GM23338 (cell line): ENCODE results near the gene METTL22. TPM values are rescaled to one million over a fixed set of nuclear protein-coding genes. Genes with fewer than 3 reads are reported as not detected.

ENCODE experiments used
- ATAC-seq: fragments of 200-7000 bp; cut with Tn5 transposase; 3 replicates; pipeline ENCODE4 v1.9.1; 2020
- DNase-seq: peaks from one replicate; pipeline ENCODE4 v3.0.0-alpha.2; 2015; ENCODE audit warnings: low spot score
- H2AFZ ChIP-seq: fragments of 200-600 bp; sonication (generic); 2 replicates; pipeline ENCODE4 v1.8.0; 2016; ENCODE audit warnings: antibody characterized with exemption, mild to moderate bottlenecking, moderate library complexity
- H3F3A ChIP-seq: fragments of 200-600 bp; sonication (generic); replicated peaks from 2 replicates; pipeline ENCODE4 v1.8.0; 2017; ENCODE audit warnings: antibody characterized with exemption, mixed run types, low read depth
- H3K27ac ChIP-seq: fragments of 200-600 bp; sonication (generic); 2 replicates; pipeline ENCODE4 v1.6.1; 2016; ENCODE audit warnings: low read depth
- H3K27me3 ChIP-seq: fragments of 200-600 bp; sonication (generic); 2 replicates; pipeline ENCODE4 v1.8.0; 2016; ENCODE audit warnings: mild to moderate bottlenecking, mixed run types, moderate library complexity; ENCODE audit not compliant: insufficient read depth
- H3K36me3 ChIP-seq: fragments of 200-600 bp; sonication (generic); 2 replicates; pipeline ENCODE4 v1.8.0; 2016; ENCODE audit warnings: mild to moderate bottlenecking; ENCODE audit not compliant: insufficient read depth
- H3K4me1 ChIP-seq: fragments of 200-600 bp; sonication (generic); 2 replicates; pipeline ENCODE4 v1.8.0; 2016; ENCODE audit warnings: mild to moderate bottlenecking, moderate library complexity; ENCODE audit not compliant: insufficient read depth
- H3K4me2 ChIP-seq: fragments of 200-600 bp; sonication (generic); 2 replicates; pipeline ENCODE4 v1.7.1; 2017; ENCODE audit warnings: mixed run types
- H3K4me3 ChIP-seq: fragments of 200-600 bp; sonication (generic); 2 replicates; pipeline ENCODE4 v1.6.1; 2016; ENCODE audit warnings: mixed run types
- H3K79me2 ChIP-seq: fragments of 200-600 bp; sonication (generic); replicated peaks from 2 replicates; pipeline ENCODE4 v1.8.0; 2017; ENCODE audit warnings: mild to moderate bottlenecking; ENCODE audit not compliant: insufficient read depth
- H3K9me2 ChIP-seq: fragments of 200-600 bp; sonication (generic); 2 replicates; pipeline ENCODE4 v1.8.0; 2017; ENCODE audit not compliant: insufficient read depth
- H4K20me1 ChIP-seq: fragments of 200-600 bp; sonication (generic); replicated peaks from 2 replicates; pipeline ENCODE4 v1.8.0; 2017; ENCODE audit warnings: mild to moderate bottlenecking; ENCODE audit not compliant: insufficient read depth
- H3K27ac Mint-ChIP-seq: 2 replicates; pipeline ENCODE4 v1.8.0; 2020; ENCODE audit warnings: inconsistent platforms, mild to moderate bottlenecking, moderate library complexity, mixed read lengths
- H3K27me3 Mint-ChIP-seq: 3 replicates; pipeline ENCODE4 v1.8.0; 2022; ENCODE audit warnings: low read depth, mild to moderate bottlenecking, moderate library complexity, mixed read lengths, inconsistent platforms; ENCODE audit not compliant: insufficient read depth, poor library complexity
- H3K36me3 Mint-ChIP-seq: 3 replicates; pipeline ENCODE4 v1.8.0; 2021; ENCODE audit warnings: low read depth, mild to moderate bottlenecking, inconsistent platforms, moderate library complexity, mixed read lengths
- H3K4me1 Mint-ChIP-seq: 3 replicates; pipeline ENCODE4 v1.8.0; 2020; ENCODE audit warnings: mild to moderate bottlenecking, inconsistent platforms, mixed read lengths
- H3K4me3 Mint-ChIP-seq: 3 replicates; pipeline ENCODE4 v1.8.0; 2021; ENCODE audit warnings: moderate library complexity, mild to moderate bottlenecking, inconsistent platforms, mixed read lengths
- H3K9me3 Mint-ChIP-seq: 3 replicates; pipeline ENCODE4 v1.8.0; 2020; ENCODE audit warnings: moderate library complexity, mild to moderate bottlenecking, inconsistent platforms, mixed read lengths
- CREB1 ChIP-seq: fragments of 250-450 bp; sonication (Bioruptor Pico); IDR thresholded peaks from 2 replicates; pipeline ENCODE4 v1.5.0; 2020; ENCODE audit warnings: low read depth, mild to moderate bottlenecking, moderate library complexity
- CTCF ChIP-seq, 2 experiments: fragments of 200-600 bp in 1 of 2; sonication (generic) in 1 of 2; conservative IDR thresholded peaks; 2 replicates each; pipeline versions ENCODE4 v1.5.1 to v1.6.1; 2016 to 2017; ENCODE audit warnings: antibody characterized with exemption in 2 of 2, low read depth in 2 of 2, mild to moderate bottlenecking in 2 of 2, moderate library complexity in 1 of 2
- ETS1 ChIP-seq: IDR thresholded peaks from 2 replicates; pipeline ENCODE4 v1.6.1; 2016; ENCODE audit warnings: antibody characterized with exemption
- EZH2 ChIP-seq: fragments of 200-600 bp; sonication (generic); IDR thresholded peaks from one replicate; pipeline ENCODE4 v1.8.0; 2017; ENCODE audit warnings: antibody characterized with exemption, mild to moderate bottlenecking, low read depth; ENCODE audit not compliant: unreplicated experiment
- EZH2phosphoT487 ChIP-seq: fragments of 200-600 bp; sonication (generic); IDR thresholded peaks from one replicate; pipeline ENCODE4 v1.8.1; 2018; ENCODE audit warnings: antibody characterized with exemption; ENCODE audit not compliant: unreplicated experiment
- JUNB ChIP-seq: IDR thresholded peaks from one replicate; pipeline ENCODE4 v1.6.1; 2016; ENCODE audit warnings: antibody characterized with exemption; ENCODE audit not compliant: unreplicated experiment
- NANOG ChIP-seq: IDR thresholded peaks from 2 replicates; pipeline ENCODE4 v1.6.1; 2016; ENCODE audit warnings: antibody characterized with exemption, borderline replicate concordance
- POLR2AphosphoS5 ChIP-seq: IDR thresholded peaks from 2 replicates; pipeline ENCODE4 v1.6.1; 2016; ENCODE audit warnings: antibody characterized with exemption, low read depth
- REST ChIP-seq: IDR thresholded peaks from one replicate; pipeline ENCODE4 v1.6.1; 2018; ENCODE audit warnings: antibody characterized with exemption; ENCODE audit not compliant: unreplicated experiment
- STAT1 ChIP-seq: IDR thresholded peaks from one replicate; pipeline ENCODE4 v1.6.1; 2016; ENCODE audit warnings: antibody characterized with exemption; ENCODE audit not compliant: unreplicated experiment
- ZNF114 ChIP-seq: fragments of 250-450 bp; sonication (Bioruptor Pico); IDR thresholded peaks from 2 replicates; pipeline ENCODE4 v1.5.0; 2020; ENCODE audit warnings: mild to moderate bottlenecking, moderate library complexity
- ZNF331 ChIP-seq: fragments of 250-450 bp; sonication (Bioruptor Pico); IDR thresholded peaks from 2 replicates; pipeline ENCODE4 v1.5.0; 2020; ENCODE audit warnings: low read depth, mild to moderate bottlenecking, moderate library complexity
- ZNF462 ChIP-seq: fragments of 250-450 bp; sonication (Bioruptor Pico); IDR thresholded peaks from 2 replicates; pipeline ENCODE4 v1.5.0; 2020; ENCODE audit warnings: mild to moderate bottlenecking, moderate library complexity
- polyA plus RNA-seq: library from polyadenylated mRNA; unstranded; fragments of >200 nt; fragmentation: Nextera tagmentation; extraction: Ambion mirVana; gene quantifications from 2 replicates; pipeline ENCODE4 v1.2.1, GENCODE V29; 2016
- total RNA-seq: library from RNA; depleted of rRNA; stranded (reverse); fragments of >200 nt; shearing (Covaris generic); gene quantifications from 2 replicates; pipeline ENCODE4 v1.2.3, GENCODE V29; 2014

The METTL22 gene
- total and polyA plus RNA-seq, 2 experiments from 2014 or later = 51.4 to 51.8 TPM

GRCh38 chr16:8607214-8607613 is 14.3 kb upstream of the METTL22 start:
- no peak overlapping the region for H3K27ac ChIP-seq
- H3K36me3 ChIP-seq = no peaks in the 10 kb centered on the region
- no peaks in the 10 kb centered on the region for H3F3A ChIP-seq
- H3K4me2 ChIP-seq = no peak overlapping the region
- Mint-ChIP-seq H3K27me3 (peaks cover 2% of the 10 kb centered on the region), H3K9me3 (peaks cover 7% of the 10 kb centered on the region; the same call in 2 of the 3 replicates), H3K4me1 (peaks cover 19% of the 10 kb centered on the region; the same call in 2 of the 3 replicates), H3K36me3 (no peaks in the 10 kb centered on the region; the same call in 1 of the 3 replicates), H3K27ac (no peak overlapping the region), H3K4me3 (no peak overlapping the region)
- H4K20me1 ChIP-seq = no peaks in the 10 kb centered on the region
- DNase-seq (no peak), ATAC-seq (no peak)
- H3K79me2 ChIP-seq = no peaks in the 10 kb centered on the region
- H2AFZ ChIP-seq = no peak overlapping the region
- TF ChIP-seq NANOG = no peak
- TF ChIP-seq ETS1 = no peak
- TF ChIP-seq ZNF331 (CRISPR knock-in tag) = no peak
- no peak for TF ChIP-seq CREB1
- TF ChIP-seq ZNF462 (CRISPR knock-in tag) = no peak
- no peak for TF ChIP-seq CTCF (conservative IDR thresholded peaks at IDR 0.05; ENCODE audit: low read depth in 2 of 2)
- TF ChIP-seq REST = no peak
- TF ChIP-seq POLR2AphosphoS5 = no peak
- no peak for TF ChIP-seq JUNB
- TF ChIP-seq EZH2 = no peak
- TF ChIP-seq STAT1 = no peak
- TF ChIP-seq ZNF114 (CRISPR knock-in tag) = no peak
- no peak for TF ChIP-seq EZH2phosphoT487
- peaks cover 13% of the 10 kb centered on the region for H3K4me1 ChIP-seq
- no peaks in the 10 kb centered on the region for H3K27me3 ChIP-seq
- H3K4me3 ChIP-seq = no peak overlapping the region
- no peaks in the 10 kb centered on the region for H3K9me2 ChIP-seq
